IPS-18c (cell line): ENCODE measurements around the gene B4GALT4.

Experiments used
- H3K4me3 ChIP-seq: 2 replicates; pipeline ENCODE4 v1.7.0; 2013; ENCODE audit warnings: low read depth, mild to moderate bottlenecking, low read length, moderate library complexity; ENCODE audit not compliant: insufficient read depth
- H3K9me3 ChIP-seq: one replicate; pipeline ENCODE4 v1.6.1; 2013; ENCODE audit warnings: mild to moderate bottlenecking, low read length, moderate library complexity; ENCODE audit not compliant: control insufficient read depth, insufficient read depth

B4GALT4 gene

DNA sequence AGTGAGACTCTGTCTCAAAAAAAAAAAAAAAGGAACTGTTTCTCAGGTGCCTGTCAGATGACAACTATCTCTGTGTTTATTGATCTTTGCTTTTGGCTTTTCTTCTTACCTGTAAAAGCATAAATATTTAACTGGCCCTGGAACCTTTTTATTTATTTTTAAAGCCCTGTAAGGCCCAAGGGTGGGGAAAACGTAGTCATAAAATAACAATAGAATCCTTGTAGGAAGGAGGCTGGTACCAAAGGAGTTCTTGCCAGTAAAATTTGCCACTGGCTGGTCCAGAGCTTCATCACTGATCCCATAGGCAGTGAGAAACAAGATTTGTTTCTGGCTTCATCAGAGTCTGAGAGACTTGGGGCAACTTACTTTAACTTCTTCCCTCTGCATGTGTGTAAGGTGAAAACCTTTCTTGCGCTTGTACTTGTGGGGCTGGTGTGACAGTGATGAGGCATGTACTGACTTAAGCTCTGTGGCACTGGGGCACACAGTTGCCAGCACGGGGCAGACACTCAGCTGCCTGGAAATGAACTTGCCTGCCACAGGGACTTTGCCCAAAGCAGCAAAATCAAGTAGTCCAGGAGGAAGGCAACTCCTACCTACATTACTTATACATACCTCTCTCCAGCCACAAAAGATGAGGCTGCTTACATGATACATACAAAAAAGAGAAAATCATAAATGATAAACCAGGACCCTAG is 19.6 kb downstream of the B4GALT4 start:
- Histone ChIP-seq H3K9me3 (no peaks in the 10 kb centered on the region), H3K4me3 (no peak overlapping the region)

DNA sequence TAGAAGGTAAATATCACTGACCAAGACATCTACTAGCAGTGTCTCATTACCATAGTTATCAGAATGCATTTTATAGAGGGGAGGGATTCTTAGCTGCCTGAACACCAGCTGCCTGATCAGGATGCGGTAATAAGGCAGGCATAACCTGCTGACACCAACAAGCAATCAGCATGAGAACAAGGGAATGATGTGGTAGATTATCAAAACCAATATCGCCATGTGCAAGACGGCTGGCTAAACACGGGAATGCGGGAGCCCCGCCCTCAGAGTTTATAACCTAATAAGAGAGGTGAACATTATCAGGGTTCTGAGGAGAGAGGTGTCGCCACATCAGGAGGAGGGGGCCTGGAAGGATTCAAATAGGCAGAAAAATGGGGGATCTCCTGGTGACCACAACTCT is 20.5 kb downstream of the B4GALT4 start:
- Histone ChIP-seq H3K4me3 (no peak overlapping the region), H3K9me3 (no peaks in the 10 kb centered on the region)

DNA sequence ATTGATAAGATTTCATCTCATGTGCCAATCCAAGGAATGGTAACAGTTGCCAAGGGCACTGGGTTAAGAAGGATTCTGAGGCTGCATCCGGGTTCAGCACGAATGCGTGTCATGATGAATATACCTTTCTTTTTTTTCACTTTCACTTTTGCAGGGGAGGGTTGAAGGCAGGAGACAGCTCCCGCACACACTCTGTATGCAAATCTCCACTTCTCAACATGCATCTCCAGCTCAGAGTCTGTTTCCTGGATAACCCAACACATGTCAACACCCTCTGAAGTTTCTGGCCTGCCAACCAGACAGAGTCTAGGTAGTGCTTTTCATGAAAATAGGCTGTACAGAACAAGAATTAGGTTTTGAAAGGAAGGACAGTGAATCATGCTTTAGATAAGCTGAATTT is 21.6 kb downstream of the B4GALT4 start:
- Histone ChIP-seq H3K9me3 (no peaks in the 10 kb centered on the region), H3K4me3 (no peak overlapping the region)

DNA sequence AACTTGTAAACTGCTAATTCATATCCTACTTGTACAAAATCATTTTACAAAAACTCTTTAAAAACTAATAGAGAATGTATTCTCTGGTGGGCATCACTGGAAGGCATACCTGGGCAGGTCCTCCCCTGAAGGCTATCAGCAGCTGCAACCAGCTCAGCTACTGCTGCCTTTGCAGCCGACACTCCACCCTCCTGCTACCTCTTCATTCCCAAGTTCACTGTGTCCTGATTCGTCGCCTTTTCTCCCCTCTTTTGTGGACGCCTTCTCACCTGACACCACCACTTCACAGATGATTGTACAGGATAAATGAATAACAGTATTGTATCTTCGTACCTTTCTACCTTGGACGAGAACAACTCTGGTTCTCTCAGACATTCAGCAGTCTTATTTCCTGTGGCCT is 28.9 kb downstream of the B4GALT4 start:
- no peaks in the 10 kb centered on the region for H3K9me3 ChIP-seq
- H3K4me3 ChIP-seq, result no peak overlapping the region

DNA sequence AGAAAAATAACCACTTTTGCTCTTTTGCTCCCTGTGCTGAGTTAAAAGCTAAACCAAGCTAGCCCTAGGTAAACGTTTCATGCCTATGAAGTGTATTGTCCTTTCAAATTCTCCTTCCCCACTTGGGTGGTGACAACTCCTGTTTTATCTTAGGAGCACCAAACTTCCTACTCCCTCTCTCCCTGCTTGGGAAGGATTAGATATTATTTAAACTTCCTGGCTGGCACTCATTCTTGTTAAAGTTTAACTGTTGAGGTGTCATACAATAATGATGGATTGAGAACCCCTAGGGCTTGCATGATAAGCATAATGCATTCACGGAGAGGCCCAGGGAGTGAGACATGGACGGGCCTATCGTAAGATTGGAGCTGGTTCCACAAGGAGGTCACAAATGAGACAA is 29.5 kb downstream of the B4GALT4 start:
- no peak overlapping the region for H3K4me3 ChIP-seq
- H3K9me3 ChIP-seq, result no peaks in the 10 kb centered on the region

DNA sequence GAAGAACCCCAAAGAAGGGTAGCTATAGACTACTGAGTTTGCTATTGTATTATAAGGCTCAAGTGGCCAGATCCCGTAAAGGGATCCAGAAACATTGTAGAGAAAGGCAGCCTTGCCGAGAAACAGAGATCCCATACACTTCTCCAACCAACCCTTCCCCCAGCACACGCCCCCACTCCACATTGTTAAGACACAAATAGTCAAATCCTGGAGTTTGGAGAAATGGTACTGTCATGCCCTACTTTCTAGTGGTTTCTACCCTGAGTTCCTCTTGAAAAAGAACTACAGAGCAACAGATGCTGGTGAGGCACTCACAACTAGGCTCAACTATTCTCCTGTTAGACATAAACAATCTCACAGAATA is 33.2 kb downstream of the B4GALT4 start:
- no peak overlapping the region for H3K4me3 ChIP-seq
- peaks cover 2% of the 10 kb centered on the region for H3K9me3 ChIP-seq

DNA sequence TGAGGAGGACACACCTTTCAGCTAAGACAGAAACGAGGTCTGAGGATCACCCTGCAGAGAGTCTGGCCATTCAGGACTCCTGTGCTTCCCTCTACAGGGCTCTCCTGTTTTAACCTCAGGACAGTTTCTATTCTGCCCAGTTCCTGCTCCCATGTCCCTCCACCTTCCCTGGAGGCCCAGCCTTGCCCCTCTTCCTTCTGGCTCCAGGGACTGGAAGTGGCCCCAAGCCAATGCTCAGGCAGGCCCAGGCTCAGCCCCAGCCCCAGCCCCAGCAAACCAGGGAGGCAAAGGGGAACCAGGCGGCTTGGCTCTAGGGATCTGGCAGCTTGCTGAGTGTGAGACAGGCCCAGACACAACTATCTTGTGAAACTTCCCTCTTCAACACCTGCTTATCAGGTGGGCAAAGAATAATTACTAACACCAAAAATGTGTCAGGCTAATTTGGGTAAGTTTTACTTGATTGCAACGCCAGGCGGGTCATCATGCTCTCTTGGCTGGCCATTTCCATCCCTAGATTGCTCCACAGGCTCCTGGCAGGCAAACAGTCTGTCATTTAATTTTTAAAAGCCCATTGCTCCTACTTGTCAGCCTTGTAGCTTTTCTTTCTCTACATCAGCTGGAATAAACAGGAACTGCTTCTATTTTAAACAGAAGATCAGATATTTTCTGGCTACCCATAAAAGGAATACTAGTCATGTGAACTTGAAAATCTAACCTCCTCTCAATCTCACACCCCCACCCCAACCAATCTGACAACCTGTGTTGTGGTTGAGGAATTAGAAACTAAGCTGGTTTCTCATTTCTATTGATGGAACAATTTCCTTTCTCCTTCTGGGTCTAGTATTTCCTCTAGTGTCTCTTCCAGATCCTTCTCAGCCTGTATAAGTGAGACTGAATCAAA is 33.8 kb downstream of the B4GALT4 start:
- peaks cover 2% of the 10 kb centered on the region for H3K9me3 ChIP-seq
- H3K4me3 ChIP-seq, result no peak overlapping the region

DNA sequence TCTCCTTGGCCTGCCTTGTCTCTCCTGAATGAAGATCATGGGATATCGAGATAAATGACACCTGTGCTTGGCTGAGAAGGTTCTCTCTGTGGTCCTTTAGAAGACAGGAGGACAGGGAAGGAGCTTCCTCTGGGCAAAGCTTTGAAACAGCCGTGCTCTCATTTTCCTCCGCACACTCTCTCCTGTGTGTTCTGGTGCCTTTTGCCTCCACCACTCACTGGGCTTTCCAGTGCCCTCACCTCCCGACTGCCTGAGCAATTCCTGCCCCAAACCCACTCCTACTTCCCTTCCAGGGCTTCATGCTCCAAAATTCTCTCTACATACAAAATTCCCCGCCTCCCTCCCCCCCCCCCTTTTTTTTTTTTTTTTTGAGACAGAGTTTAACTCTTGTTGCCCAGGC is 35.0 kb downstream of the B4GALT4 start:
- peaks cover 2% of the 10 kb centered on the region for H3K9me3 ChIP-seq
- no peak overlapping the region for H3K4me3 ChIP-seq

DNA sequence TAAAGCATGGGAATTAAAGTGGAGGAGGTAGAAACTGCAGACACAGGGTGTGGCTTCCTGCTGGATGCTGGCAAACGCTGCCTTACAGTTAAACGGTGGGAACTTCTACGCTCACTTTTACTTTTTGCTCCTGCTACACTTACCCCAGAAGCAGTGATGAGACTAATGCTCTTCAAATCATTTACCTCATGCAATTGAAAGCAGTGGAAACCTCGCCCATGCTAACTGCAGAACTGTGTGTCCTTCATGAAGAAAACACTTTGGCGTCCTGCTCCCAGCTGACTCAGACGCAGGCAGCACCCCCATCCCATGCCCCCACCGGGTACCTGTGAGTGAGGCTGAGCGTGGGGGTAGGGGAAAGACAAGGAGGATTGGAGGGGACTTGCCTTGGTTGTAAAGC is 35.5 kb downstream of the B4GALT4 start:
- H3K4me3 ChIP-seq, result no peak overlapping the region
- peaks cover 2% of the 10 kb centered on the region for H3K9me3 ChIP-seq

DNA sequence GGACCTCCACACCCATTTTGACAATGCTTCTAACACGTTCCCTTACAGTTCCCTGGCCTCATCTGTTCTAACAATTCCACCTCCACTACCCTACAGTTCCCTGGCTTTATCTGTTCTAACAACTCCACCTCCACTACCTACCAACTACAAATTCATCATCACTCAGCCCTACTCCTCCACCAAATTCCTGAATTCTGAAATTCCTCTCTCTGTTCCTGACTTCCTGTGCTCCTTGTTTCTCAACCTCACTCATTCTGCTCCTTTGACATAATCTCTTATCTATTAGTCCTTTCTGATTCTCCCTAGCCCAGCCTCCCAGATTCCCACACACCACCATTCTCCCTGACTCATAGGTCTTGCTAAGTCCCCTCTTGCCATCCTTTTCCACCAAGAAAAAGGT is 44.8 kb downstream of the B4GALT4 start:
- H3K9me3 ChIP-seq, result no peaks in the 10 kb centered on the region
- H3K4me3 ChIP-seq, result no peak overlapping the region

DNA sequence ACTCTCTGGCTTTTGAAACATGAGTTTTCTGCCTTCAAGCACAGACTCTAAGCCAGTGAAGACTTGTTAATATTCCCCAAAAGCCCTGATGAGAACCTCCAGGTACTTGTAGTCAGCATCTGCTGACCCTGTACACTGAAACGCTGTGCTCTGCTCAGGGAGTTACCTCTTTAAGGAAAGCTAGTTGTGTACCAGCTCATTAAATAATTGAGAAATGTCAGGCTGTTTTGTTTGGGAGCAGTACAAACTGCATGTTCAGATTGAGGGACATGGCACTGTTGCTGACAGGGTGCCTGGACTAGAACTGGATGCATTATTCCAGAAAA is 45.6 kb downstream of the B4GALT4 start:
- Histone ChIP-seq H3K9me3 (no peaks in the 10 kb centered on the region), H3K4me3 (no peak overlapping the region)

DNA sequence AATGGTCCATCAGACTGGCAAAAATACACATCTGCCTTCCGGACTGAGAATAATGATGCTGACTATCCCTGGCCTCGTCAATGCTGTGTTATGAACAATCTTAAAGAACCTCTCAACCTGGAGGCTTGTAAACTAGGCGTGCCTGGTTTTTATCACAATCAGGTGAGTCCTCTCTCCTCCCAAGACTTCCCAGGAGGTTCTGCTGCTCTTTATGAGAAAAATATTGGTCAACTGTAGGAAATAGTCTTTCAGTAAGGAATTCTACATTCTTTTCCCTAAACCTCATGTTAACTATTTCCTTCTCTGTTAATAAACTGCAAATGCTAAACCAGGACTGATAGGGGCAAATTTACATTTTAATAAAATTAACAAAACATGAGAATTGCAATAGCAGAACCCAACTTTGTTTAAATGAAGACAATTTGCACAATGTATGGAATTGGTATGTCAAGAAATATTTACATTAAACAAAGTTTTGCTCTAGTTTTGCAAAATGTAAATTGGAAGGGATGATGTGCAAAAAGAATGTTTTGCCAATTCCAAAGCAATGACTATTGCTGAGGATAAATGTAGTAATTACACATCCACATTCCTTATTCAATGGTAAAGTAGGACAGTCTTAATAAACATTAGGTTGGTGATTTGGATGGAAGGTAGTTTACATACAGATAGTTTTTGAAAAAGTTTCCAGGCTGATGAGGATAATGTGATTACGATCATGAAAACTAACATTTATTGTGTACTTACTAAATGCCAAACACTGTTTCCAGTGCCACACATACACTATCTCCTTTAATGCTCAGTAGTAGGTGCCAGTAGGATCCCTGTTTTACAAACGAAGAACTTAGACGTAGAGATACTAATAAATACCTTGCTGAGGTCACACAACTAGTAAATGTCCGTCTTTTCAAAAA is 46.2 kb downstream of the B4GALT4 start:
- Histone ChIP-seq H3K4me3 (no peak overlapping the region), H3K9me3 (no peaks in the 10 kb centered on the region)

DNA sequence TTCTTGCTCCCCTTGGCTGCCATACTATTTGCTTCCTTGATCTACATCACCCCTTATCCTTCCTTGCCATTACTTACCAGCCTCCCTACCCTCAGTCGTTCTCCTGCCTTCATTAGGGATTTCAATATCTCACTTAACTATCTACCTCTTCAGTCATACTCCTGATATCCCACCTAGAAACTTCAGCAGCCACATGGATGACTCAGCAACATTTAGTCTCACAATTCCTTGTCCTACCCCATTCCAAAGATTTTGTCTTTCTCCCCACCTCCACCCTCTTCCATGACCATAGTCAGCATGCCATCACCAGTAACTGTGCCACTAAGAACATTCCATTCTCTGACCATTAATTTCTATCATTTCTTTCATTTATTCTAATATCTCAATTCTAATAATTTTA is 48.9 kb downstream of the B4GALT4 start:
- no peak overlapping the region for H3K4me3 ChIP-seq
- H3K9me3 ChIP-seq, result no peaks in the 10 kb centered on the region

DNA sequence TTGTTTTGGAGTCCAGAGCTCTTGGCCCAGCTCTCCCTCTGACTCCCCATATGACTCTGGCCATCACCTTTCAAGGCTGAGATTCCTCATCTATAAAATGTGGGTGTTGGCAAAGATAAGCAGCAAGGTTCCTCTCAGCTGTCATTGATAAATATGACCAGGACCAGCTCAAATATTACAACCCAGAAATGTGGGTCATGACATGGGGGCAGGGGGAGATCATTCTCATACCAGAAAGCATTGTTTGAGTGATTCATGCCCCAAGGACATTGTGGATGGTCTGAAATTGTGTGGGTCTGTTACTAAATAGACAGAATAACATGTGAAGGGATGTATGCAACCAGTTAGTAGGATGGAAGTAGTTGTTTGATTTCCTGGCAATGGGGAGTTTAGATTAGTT is 53.4 kb downstream of the B4GALT4 start:
- Histone ChIP-seq H3K9me3 (no peaks in the 10 kb centered on the region), H3K4me3 (no peak overlapping the region)

DNA sequence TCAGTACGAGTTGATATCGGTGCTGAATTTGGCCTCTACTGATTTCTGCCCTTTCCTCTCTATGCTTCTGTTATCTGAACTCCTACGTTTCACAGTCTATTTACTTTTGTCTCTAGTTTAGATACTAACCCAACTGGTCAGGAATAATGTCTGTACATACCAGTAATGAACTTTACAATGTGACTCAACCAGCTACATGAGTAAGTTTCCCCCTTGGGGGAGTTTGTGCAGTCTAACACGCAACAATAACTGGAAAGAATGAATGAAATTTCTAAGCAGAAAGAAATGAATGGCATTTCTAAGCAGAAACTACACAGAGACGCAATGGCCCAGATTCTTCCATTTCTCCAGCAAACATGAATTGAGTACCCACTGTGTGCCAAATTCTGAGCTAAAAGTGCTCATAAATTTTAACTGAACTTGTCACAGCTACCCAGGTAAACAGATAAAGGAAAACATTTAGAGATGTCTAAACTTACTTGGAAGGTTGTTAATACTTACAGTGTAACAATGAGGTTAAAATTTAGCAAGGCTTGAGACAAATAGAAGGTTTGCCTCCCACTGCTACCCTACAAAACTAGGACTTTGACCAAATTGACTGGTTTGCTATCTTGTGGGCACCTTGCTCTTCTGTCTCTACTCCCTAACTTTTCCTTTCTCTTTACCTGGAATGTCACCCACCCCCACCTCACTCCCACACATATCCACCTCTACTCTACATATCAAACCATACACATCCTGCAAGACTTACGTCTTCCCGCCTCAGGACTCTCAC is 55.7 kb downstream of the B4GALT4 start:
- H3K4me3 ChIP-seq, result no peak overlapping the region
- H3K9me3 ChIP-seq, result no peaks in the 10 kb centered on the region

DNA sequence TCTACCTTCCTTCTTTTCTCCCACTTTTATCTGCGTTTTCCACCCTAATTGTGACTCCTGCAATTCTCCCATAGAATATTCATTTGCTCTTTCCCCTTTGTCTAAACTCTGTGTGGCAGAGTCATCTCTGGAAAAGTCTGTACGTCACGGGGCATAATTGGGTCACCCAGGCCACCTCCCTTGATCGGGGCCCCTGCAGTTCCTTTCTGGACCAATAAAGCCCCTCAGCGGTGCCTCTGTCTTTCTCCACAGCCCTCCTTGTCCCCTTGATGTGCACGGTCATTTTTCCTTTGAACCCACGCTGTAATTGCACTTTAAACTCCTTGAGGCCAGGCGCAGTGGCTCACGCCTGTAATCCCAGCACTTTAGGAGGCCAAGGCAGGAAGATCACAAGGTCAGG is 56.6 kb downstream of the B4GALT4 start:
- no peaks in the 10 kb centered on the region for H3K9me3 ChIP-seq
- H3K4me3 ChIP-seq, result no peak overlapping the region

DNA sequence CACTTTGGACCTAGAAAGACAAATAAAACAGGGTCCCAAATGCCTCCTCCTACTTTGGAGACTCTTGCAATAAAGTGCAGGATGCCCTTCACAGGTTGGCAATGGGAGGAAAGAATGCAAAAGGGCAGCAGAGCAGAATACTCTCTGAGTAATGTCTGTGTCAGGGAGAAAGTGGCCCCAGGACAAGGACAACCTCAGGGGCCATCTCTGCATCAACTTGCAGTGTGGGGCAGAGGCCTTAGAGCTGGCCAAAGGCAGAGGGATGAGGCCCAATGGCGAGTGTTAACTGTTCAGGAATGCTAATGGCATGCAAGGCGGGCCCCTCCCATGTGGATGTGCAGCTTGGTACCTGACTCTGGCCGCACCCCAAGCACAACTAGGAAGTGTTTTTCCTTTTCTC is 58.9 kb downstream of the B4GALT4 start:
- H3K9me3 ChIP-seq, result no peaks in the 10 kb centered on the region
- H3K4me3 ChIP-seq, result no peak overlapping the region
